Measurements from ENCODE around the gene ERC1. TPM values are rescaled to one million over a fixed set of nuclear protein-coding genes. Genes with fewer than 3 reads are reported as not detected.

The ERC1 gene
- total and polyA plus RNA-seq, 2 of the 4 experiments (the other 2 are of a cell fraction): 11.6 to 25.6 TPM

- no peak overlapping the region for H3K4ac ChIP-seq (ENCODE audit: low read depth, low read length)
- TF ChIP-seq MAZ (IDR thresholded peaks at IDR 0.05; ENCODE audit: borderline replicate concordance, low read depth, low read length) (no peak), MAFK (IDR thresholded peaks at IDR 0.05; ENCODE audit: low read depth, low read length) (no peak), CEBPB (IDR thresholded peaks at IDR 0.05; ENCODE audit: low read depth, low read length) (no peak), SMC3 (IDR thresholded peaks at IDR 0.05; ENCODE audit: low read depth, low read length) (no peak), RFX5 (IDR thresholded peaks at IDR 0.05; ENCODE audit: low read depth, low read length) (no peak), POLR2A (IDR thresholded peaks at IDR 0.05; ENCODE audit: low read depth, low read length) (no peak), RAD21 (IDR thresholded peaks at IDR 0.05; ENCODE audit: low read length) (no peak), USF2 (IDR thresholded peaks at IDR 0.05; ENCODE audit: low read depth, low read length) (no peak), RCOR1 (IDR thresholded peaks at IDR 0.05; ENCODE audit: insufficient replicate concordance, low read length) (no peak), BHLHE40 (IDR thresholded peaks at IDR 0.05; ENCODE audit: low read depth, low read length) (no peak), MXI1 (IDR thresholded peaks at IDR 0.05; ENCODE audit: borderline replicate concordance, low read depth, low read length) (no peak), FOS (IDR thresholded peaks at IDR 0.05; ENCODE audit: low read depth, low read length) (no peak), NFE2L2 (IDR thresholded peaks at IDR 0.05; ENCODE audit: low read depth, low read length) (no peak), CHD1 (IDR thresholded peaks at IDR 0.05; ENCODE audit: low read depth, low read length) (no peak)
- TF ChIP-seq, protein P1, sequence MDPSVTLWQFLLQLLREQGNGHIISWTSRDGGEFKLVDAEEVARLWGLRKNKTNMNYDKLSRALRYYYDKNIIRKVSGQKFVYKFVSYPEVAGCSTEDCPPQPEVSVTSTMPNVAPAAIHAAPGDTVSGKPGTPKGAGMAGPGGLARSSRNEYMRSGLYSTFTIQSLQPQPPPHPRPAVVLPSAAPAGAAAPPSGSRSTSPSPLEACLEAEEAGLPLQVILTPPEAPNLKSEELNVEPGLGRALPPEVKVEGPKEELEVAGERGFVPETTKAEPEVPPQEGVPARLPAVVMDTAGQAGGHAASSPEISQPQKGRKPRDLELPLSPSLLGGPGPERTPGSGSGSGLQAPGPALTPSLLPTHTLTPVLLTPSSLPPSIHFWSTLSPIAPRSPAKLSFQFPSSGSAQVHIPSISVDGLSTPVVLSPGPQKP (IDR thresholded peaks at IDR 0.05; ENCODE audit: borderline replicate concordance, low read depth, low read length): no peak
- TF ChIP-seq, protein P2, sequence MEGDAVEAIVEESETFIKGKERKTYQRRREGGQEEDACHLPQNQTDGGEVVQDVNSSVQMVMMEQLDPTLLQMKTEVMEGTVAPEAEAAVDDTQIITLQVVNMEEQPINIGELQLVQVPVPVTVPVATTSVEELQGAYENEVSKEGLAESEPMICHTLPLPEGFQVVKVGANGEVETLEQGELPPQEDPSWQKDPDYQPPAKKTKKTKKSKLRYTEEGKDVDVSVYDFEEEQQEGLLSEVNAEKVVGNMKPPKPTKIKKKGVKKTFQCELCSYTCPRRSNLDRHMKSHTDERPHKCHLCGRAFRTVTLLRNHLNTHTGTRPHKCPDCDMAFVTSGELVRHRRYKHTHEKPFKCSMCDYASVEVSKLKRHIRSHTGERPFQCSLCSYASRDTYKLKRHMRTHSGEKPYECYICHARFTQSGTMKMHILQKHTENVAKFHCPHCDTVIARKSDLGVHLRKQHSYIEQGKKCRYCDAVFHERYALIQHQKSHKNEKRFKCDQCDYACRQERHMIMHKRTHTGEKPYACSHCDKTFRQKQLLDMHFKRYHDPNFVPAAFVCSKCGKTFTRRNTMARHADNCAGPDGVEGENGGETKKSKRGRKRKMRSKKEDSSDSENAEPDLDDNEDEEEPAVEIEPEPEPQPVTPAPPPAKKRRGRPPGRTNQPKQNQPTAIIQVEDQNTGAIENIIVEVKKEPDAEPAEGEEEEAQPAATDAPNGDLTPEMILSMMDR (conservative IDR thresholded peaks at IDR 0.05; ENCODE audit: low read depth, low read length): no peak
- no peak overlapping the region for H3K56ac ChIP-seq (ENCODE audit: extremely low read depth, insufficient read depth, low read length)
- no peak overlapping the region for H3K4me3 ChIP-seq (ENCODE audit: insufficient read depth, low read depth, low read length)
- H3K23ac ChIP-seq (ENCODE audit: low read depth, low read length): no peak overlapping the region
- no peak overlapping the region for H2AK9ac ChIP-seq (replicated peaks; ENCODE audit: low read depth, low read length, poor library complexity)
- no peak overlapping the region for H3K4me2 ChIP-seq (ENCODE audit: low read depth, low read length)
- DNase-seq (no peak), ATAC-seq (ENCODE audit: low read depth) (no peak)
- WGBS, 2 experiments (ENCODE audit: extremely low coverage in 2 of 2, insufficient read length in 1 of 2): no CpG with 5 or more reads among the region's 4 CpGs
- CTCF ChIA-PET: no interaction called here
- H4K8ac ChIP-seq (ENCODE audit: low read depth in 2 of 2, low read length in 2 of 2): no peak overlapping the region
- H2BK120ac ChIP-seq (ENCODE audit: low read depth, low read length): no peak overlapping the region
- no TSS peak for BruUV-seq (replicated peaks)
- H4K5ac ChIP-seq (ENCODE audit: low read depth, low read length): no peak overlapping the region
- H2BK20ac ChIP-seq (ENCODE audit: low read depth, low read length): no peak overlapping the region
- H3K18ac ChIP-seq (ENCODE audit: low read depth, low read length): no peak overlapping the region
- no peaks in the 10 kb centered on the region for H3K4me1 ChIP-seq (ENCODE audit: control insufficient read depth, insufficient read depth, low read length)
- no peak overlapping the region for H4K91ac ChIP-seq (ENCODE audit: insufficient read depth, low read depth, low read length)
- H2AFZ ChIP-seq (replicated peaks; ENCODE audit: low read length, poor library complexity): no peak overlapping the region
- 0 out of 2 replicates have a peak, but pooled peaks cover 3% of the 10 kb centered on the region for H3K9me1 ChIP-seq (ENCODE audit: insufficient read depth, low read length)
- in situ Hi-C loops (cut with MboI; ENCODE audit: low sequenced_read_pairs) (no loop called here), dilution Hi-C loops (cut with HindIII; ENCODE audit: low sequenced_read_pairs, unreplicated experiment) (no loop called here), intact Hi-C loops (cut with micrococcal nuclease) (no loop called here)
- H3K36me3 ChIP-seq (ENCODE audit: control insufficient read depth, insufficient read depth, low read length): peaks cover 2% of the 10 kb centered on the region; the same call in 1 of the 2 replicates
- H2BK15ac ChIP-seq (ENCODE audit: low read depth, low read length): no peak overlapping the region
- H3K9ac ChIP-seq (ENCODE audit: low read depth, low read length): no peak overlapping the region
- peaks cover 4 to 8% of the 10 kb centered on the region in 2 experiments; a peak in 2 of 4 replicates for H3K79me1 ChIP-seq (ENCODE audit: low read depth in 1 of 2, low read length in 2 of 2)
- no peak overlapping the region for H2BK5ac ChIP-seq (ENCODE audit: low read depth, low read length, poor library complexity, severe bottlenecking)
- no peak overlapping the region for H2AK5ac ChIP-seq (ENCODE audit: low read depth, low read length)
- H3K27me3 ChIP-seq (ENCODE audit: control insufficient read depth, insufficient read depth, low read length): no peaks in the 10 kb centered on the region
- no peaks in the 10 kb centered on the region for H4K20me1 ChIP-seq (ENCODE audit: insufficient read depth, low read length)
- H3K9me3 ChIP-seq (ENCODE audit: control insufficient read depth, insufficient read depth, low read length): no peaks in the 10 kb centered on the region
- H3K27ac ChIP-seq (ENCODE audit: insufficient read depth, low read length): no peak overlapping the region
- POLR2A ChIA-PET (ENCODE audit: unreplicated experiment): no interaction called here
- no peak overlapping the region for H3K14ac ChIP-seq (replicated peaks; ENCODE audit: low read depth, low read length)
Observed at GRCh38 chr12:1395421-1395955, 404.5 kb downstream of the ERC1 start.
